Calu3 (cell line): Measurements from ENCODE around the gene IRAK1. TPM values are rescaled to one million over a fixed set of nuclear protein-coding genes. Genes with fewer than 3 reads are reported as not detected.

Experiments
- BruUV-seq: library from RNA; stranded (reverse); fragments of 400-500 nt; replicated peaks from 2 replicates; lab custom pipeline; 2021; lab: Mats Ljungman, UMichigan
- CTCF ChIA-PET: fragments of 300-600 bp; sonication (Branson Sonifier 250); formaldehyde crosslinking; loops from one replicate; lab custom pipeline; 2022; ENCODE audit warnings: antibody characterized with exemption; lab: Charles Lee
- DNase-seq: peaks from one replicate; pipeline ENCODE4 v3.0.0; 2022
- H3K27ac Mint-ChIP-seq: one replicate; pipeline ENCODE4 v1.8.0; 2022; ENCODE audit warnings: mixed read lengths; ENCODE audit not compliant: unreplicated experiment
- H3K27me3 Mint-ChIP-seq: one replicate; pipeline ENCODE4 v1.8.0; 2022; ENCODE audit warnings: mixed read lengths; ENCODE audit not compliant: unreplicated experiment
- H3K36me3 Mint-ChIP-seq: one replicate; pipeline ENCODE4 v1.8.0; 2022; ENCODE audit warnings: mild to moderate bottlenecking, moderate library complexity, mixed read lengths; ENCODE audit not compliant: insufficient read depth, unreplicated experiment
- H3K4me1 Mint-ChIP-seq: one replicate; pipeline ENCODE4 v1.8.0; 2022; ENCODE audit warnings: mild to moderate bottlenecking, low read depth, mixed read lengths; ENCODE audit not compliant: unreplicated experiment
- H3K4me3 Mint-ChIP-seq: one replicate; pipeline ENCODE4 v1.8.0; 2022; ENCODE audit warnings: mild to moderate bottlenecking, low read depth, moderate library complexity, mixed read lengths; ENCODE audit not compliant: unreplicated experiment
- H3K9me3 Mint-ChIP-seq: one replicate; pipeline ENCODE4 v1.8.0; 2022; ENCODE audit warnings: low read depth, mixed read lengths; ENCODE audit not compliant: unreplicated experiment
- CTCF ChIP-seq: fragments of 200-600 bp; IDR thresholded peaks from one replicate; pipeline ENCODE4 v1.8.0; 2022; ENCODE audit warnings: antibody characterized with exemption; ENCODE audit not compliant: unreplicated experiment
- intact Hi-C: fragments of 100-400 bp; cut with micrococcal nuclease; formaldehyde crosslinking; loops from one replicate; pipeline ENCODE4 v1.10.0; 2022; ENCODE audit not compliant: unreplicated experiment
- total RNA-seq: library from RNA; stranded (reverse); gene quantifications from 2 replicates; pipeline ENCODE4 v1.2.3, GENCODE V29; 2022

Gene IRAK1
- total RNA-seq, 1 experiment from 2014 or later, result 194 TPM

GRCh38 chrX:153992180-153992579 is 27.5 kb downstream of the IRAK1 start:
- Mint-ChIP-seq H3K9me3 (peaks cover 3% of the 10 kb centered on the region), H3K4me3 (no peak overlapping the region), H3K27me3 (no peaks in the 10 kb centered on the region), H3K4me1 (no peaks in the 10 kb centered on the region), H3K36me3 (no peaks in the 10 kb centered on the region), H3K27ac (no peak overlapping the region)
- TF ChIP-seq CTCF, result no peak
- CTCF ChIA-PET, result interaction anchor here (0.6 kb wide), 1 partner anchor 1259 kb away, joined by 6 read pairs; no protein-coding TSS in a partner anchor
- no TSS peak for BruUV-seq
- intact Hi-C loops, result no loop called here
- no peak for DNase-seq

- CTCF ChIA-PET, result no interaction called here
These were observed 28.6 kb downstream of the IRAK1 start for GRCh38 chrX:153991013-153991580.

DNA sequence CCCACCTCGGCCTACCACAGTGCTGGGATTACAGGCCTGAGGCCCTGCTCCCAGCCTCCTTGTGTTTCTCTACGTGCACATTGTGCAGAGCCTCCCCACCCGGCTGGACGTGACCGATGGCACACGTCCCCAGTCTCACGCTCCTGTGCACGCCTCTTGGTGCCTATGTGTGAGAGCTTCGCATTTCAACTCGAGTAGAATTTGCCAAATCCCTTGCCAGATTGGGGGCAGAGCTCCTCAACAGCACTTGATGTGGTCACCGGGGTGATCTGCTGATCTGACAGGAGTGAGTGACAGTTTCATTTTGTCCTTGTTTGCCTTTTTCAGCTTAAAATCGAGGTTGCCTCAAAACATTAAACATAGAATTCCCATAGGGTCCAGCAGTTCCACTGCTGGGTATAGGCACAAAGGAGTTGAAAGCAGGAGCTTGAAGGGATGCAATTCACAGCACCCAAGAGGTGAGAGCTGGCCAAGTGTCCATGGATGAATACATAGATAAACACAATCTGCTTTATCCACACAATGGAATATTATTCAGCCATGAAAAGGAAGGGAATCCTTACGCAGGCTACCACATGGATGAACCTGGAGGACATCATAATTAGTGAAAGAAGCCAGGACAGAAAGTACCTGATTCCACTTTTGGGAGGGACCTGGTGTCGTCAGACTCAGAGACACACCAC is 29.6 kb downstream of the IRAK1 start:
- Mint-ChIP-seq H3K4me1 (no peaks in the 10 kb centered on the region), H3K27ac (no peak overlapping the region), H3K9me3 (peaks cover 3% of the 10 kb centered on the region), H3K36me3 (no peaks in the 10 kb centered on the region), H3K4me3 (no peak overlapping the region), H3K27me3 (no peaks in the 10 kb centered on the region)
- no peak for DNase-seq
- intact Hi-C loops, result no loop called here
- BruUV-seq, result no TSS peak
- CTCF ChIA-PET, result no interaction called here
- no peak for TF ChIP-seq CTCF

More at GRCh38 chrX:153991013-153991580, 28.6 kb downstream of the IRAK1 start:
- DNase-seq, result no peak
- Mint-ChIP-seq H3K4me3 (no peak overlapping the region), H3K27ac (no peak overlapping the region), H3K4me1 (no peaks in the 10 kb centered on the region), H3K36me3 (no peaks in the 10 kb centered on the region), H3K9me3 (peaks cover 3% of the 10 kb centered on the region), H3K27me3 (no peaks in the 10 kb centered on the region)
- intact Hi-C loops, result no loop called here
- TF ChIP-seq CTCF, result no peak
- no TSS peak for BruUV-seq

- Mint-ChIP-seq H3K9me3 (peaks cover 3% of the 10 kb centered on the region), H3K4me3 (no peak overlapping the region), H3K27me3 (no peaks in the 10 kb centered on the region), H3K4me1 (no peaks in the 10 kb centered on the region), H3K27ac (no peak overlapping the region), H3K36me3 (no peaks in the 10 kb centered on the region)
- no peak for DNase-seq
- TF ChIP-seq CTCF, result no peak
- CTCF ChIA-PET, result no interaction called here
- intact Hi-C loops, result no loop called here
- no TSS peak for BruUV-seq
These were observed 31.2 kb downstream of the IRAK1 start for GRCh38 chrX:153988493-153988892.
